AG09319 (cell line): ENCODE results near the gene TIAM2.
"Not testable (repeated sequence)": the region's sequence is repeated elsewhere in the genome, so short reads cannot be mapped to it uniquely, and the experiment has no call there.

Source experiments
- DNase-seq: peaks from one replicate; pipeline ENCODE4 v3.0.0-alpha.2; 2010; ENCODE audit warnings: low read depth; ENCODE audit errors: extremely low read depth
- TF ChIP-seq, protein P1 (sequence below): IDR thresholded peaks from 2 replicates; pipeline ENCODE4 v1.5.1; 2011; ENCODE audit warnings: low read depth, mild to moderate bottlenecking, inconsistent platforms, low read length, moderate library complexity

Gene TIAM2

GRCh38 chr6:155183095-155183494 lies 188.0 kb downstream of the TIAM2 start:
- no peak for DNase-seq
- TF ChIP-seq, protein P1, sequence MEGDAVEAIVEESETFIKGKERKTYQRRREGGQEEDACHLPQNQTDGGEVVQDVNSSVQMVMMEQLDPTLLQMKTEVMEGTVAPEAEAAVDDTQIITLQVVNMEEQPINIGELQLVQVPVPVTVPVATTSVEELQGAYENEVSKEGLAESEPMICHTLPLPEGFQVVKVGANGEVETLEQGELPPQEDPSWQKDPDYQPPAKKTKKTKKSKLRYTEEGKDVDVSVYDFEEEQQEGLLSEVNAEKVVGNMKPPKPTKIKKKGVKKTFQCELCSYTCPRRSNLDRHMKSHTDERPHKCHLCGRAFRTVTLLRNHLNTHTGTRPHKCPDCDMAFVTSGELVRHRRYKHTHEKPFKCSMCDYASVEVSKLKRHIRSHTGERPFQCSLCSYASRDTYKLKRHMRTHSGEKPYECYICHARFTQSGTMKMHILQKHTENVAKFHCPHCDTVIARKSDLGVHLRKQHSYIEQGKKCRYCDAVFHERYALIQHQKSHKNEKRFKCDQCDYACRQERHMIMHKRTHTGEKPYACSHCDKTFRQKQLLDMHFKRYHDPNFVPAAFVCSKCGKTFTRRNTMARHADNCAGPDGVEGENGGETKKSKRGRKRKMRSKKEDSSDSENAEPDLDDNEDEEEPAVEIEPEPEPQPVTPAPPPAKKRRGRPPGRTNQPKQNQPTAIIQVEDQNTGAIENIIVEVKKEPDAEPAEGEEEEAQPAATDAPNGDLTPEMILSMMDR, result no peak

DNA sequence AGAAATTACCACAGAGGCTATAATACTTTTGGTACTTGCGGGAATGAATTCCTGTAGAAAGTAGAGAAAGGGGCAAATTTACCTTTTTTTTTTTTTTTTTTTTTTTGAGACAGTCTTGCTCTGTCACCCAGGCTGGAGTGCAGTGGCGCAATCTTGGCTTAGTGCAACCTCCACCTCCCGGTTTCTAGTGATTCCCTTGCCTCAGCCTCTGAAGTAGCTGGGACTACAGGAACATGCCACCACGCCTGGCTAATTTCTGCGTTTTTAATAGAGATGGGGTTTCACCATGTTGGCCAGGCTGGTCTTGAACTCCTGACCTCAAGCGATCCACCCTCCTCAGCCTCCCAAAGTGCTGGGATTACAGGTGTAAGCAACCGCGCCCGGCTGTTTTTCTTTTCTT lies 189.9 kb downstream of the TIAM2 start:
- not testable (repeated sequence) for DNase-seq

DNA sequence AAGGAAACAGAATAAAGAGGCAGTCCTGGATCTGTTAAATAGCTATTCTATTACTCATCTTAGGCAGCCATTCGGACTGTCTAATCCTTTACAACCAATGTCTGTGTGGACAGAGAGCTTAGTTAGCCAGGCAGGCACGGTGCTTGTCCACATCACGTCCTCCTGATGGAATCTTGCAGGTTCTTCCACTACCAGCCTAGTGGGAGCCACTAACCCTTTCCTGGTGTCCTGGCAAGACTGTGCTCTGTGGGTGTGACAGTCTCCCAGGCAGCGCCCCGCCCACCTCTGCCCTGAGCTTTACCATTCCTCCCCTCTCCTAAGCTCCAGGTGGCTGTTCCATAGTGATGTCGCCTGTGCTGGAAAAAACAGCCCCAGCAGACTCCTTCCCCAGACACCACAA lies 190.4 kb downstream of the TIAM2 start:
- no peak for DNase-seq
- TF ChIP-seq, protein P1, result no peak

GRCh38 chr6:155186052-155186658 lies 191.0 kb downstream of the TIAM2 start:
- DNase-seq, result no peak
- TF ChIP-seq, protein P1, result no peak

GRCh38 chr6:155187106-155187505 lies 192.0 kb downstream of the TIAM2 start:
- TF ChIP-seq, protein P1, result no peak
- no peak for DNase-seq

DNA sequence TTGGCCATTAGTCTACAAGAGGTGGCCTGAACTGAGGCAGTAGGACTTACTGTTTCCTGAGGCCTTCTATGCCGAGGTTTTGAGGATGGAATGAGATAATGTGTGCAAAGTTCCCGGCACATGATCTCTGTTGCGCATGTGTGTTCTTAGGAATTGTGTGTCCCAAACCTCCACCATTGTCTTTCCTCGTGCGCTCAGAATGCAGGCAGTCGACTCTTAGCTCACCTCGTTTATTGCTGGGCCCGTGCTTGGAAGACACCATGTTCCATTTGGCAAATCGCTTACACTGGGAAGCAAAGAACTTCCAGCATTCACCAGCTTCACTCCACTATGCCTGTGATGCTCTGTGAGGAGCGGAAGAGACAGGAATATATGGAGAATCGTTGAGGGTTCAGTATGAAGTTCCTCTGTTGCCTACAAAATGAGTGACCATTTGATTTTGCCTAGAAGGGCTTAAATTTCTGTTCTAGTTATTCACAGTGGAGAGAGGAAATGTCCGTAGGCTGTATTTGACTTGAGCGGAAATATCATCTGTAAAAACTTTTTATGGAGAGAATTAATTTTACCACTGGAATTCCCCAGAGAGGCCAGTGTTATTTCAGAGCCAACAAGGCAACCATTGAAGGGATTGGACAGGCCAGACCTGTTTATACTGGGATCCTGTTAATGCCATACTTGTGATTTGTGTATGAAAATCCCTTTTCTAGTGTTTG lies 193.0 kb downstream of the TIAM2 start:
- no peak for DNase-seq

GRCh38 chr6:155188707-155189496 lies 193.8 kb downstream of the TIAM2 start:
- peak; percentile 87 for DNase-seq
- TF ChIP-seq, protein P1, result no peak

More for the DNA sequence above, 193.0 kb downstream of the TIAM2 start:
- TF ChIP-seq, protein P1, result no peak
